Measurements from ENCODE around the gene SARNP. TPM values are rescaled to one million over a fixed set of nuclear protein-coding genes. Genes with fewer than 3 reads are reported as not detected.
"Not testable (repeated sequence)": the region's sequence is repeated elsewhere in the genome, so short reads cannot be mapped to it uniquely, and the experiment has no call there.

The SARNP gene
- 10 to 100 TPM; 47.7 to 49.4 TPM for total RNA-seq
- 100 to 1,000 TPM in 1 of 2 donors, 10 to 100 TPM in 1; 90.2 to 122 TPM for polyA plus RNA-seq

- DNase-seq = peak; percentile 95 to 100 (median 99)
- Histone ChIP-seq H3K9me3 (ENCODE audit: control insufficient read depth in 1 of 2, low read length in 2 of 2) (no peaks in the 10 kb centered on the region), H3K27ac (ENCODE audit: low read depth, low read length) (peak within 1 kb of the TSS; percentile 88), H3K4me3 (ENCODE audit: low read length in 2 of 2) (peak within 1 kb of the TSS; percentile 76 to 96), H3K27me3 (ENCODE audit: insufficient read depth, low read length) (no peaks in the 10 kb centered on the region), H3K4me1 (ENCODE audit: insufficient read depth, low read length) (peaks cover 51% of the 10 kb centered on the region), H3K36me3 (ENCODE audit: insufficient read depth, low read length) (peaks cover 42% of the 10 kb centered on the region)
- ChIA-PET CTCF (ENCODE audit: partially characterized antibody) (interaction anchor here (0.6 to 4.6 kb wide), 22 partner anchors 7 to 212 kb away, joined by 3 to 39 read pairs (median 4); partner anchors contain the start of genes DGKA, DNAJC14, PYM1 and RAB5B), POLR2A (ENCODE audit: partially characterized antibody) (interaction anchor here (0.7 to 7.5 kb wide), 33 partner anchors 11 to 832 kb away, joined by 3 to 210 read pairs (median 5); partner anchors contain the start of genes BLOC1S1, CNPY2, DGKA and DNAJC14)
- Mint-ChIP-seq H3K36me3 (peaks cover 24 to 47% of the 10 kb centered on the region in 2 donors), H3K27me3 (no peaks in the 10 kb centered on the region), H3K9me3 (no peaks in the 10 kb centered on the region), H3K4me1 (peaks cover 23 to 36% (median 25%) of the 10 kb centered on the region in 4 donors), H3K27ac (no peak within 1 kb of the TSS), H3K4me3 (no peak within 1 kb of the TSS)
- intact Hi-C loops (cut with micrococcal nuclease) = loop anchor here (1.0 to 10.0 kb wide), 10 partner anchors 12 to 833 kb away; partner anchors contain the start of genes DNAJC14, GDF11, PA2G4 and PYM1
These were observed at the start of gene SARNP, which contains the start of gene ORMDL2 for GRCh38 chr12:55817345-55818139. TSS of gene SARNP (minus strand) at chr12:55817724. CDS start at chr12:55817701, 23 bp downstream. TSS of gene ORMDL2 (plus strand) at chr12:55818041. CDS start at chr12:55819000, 959 bp downstream.

- DNase-seq; intact Hi-C loops (cut with micrococcal nuclease); H3K4me3 Mint-ChIP-seq; H3K27ac ChIP-seq (ENCODE audit: low read depth, low read length); CTCF ChIA-PET (ENCODE audit: partially characterized antibody); H3K27me3 Mint-ChIP-seq; H3K27ac Mint-ChIP-seq; H3K36me3 Mint-ChIP-seq; POLR2A ChIA-PET (ENCODE audit: partially characterized antibody); H3K9me3 ChIP-seq (ENCODE audit: control insufficient read depth in 1 of 2, low read length in 2 of 2); H3K4me1 Mint-ChIP-seq; H3K27me3 ChIP-seq (ENCODE audit: insufficient read depth, low read length); H3K36me3 ChIP-seq (ENCODE audit: insufficient read depth, low read length); H3K4me1 ChIP-seq (ENCODE audit: insufficient read depth, low read length); H3K4me3 ChIP-seq (ENCODE audit: low read length in 2 of 2): not testable (repeated sequence)
- H3K9me3 Mint-ChIP-seq = peaks cover 0 to 22% (median 7%) of the 10 kb centered on the region in 8 donors
These were observed 49.0 kb upstream of the SARNP start for GRCh38 chr12:55866454-55867004.

- no peaks in the 10 kb centered on the region for H3K27me3 ChIP-seq (ENCODE audit: insufficient read depth, low read length)
- ChIA-PET CTCF (ENCODE audit: partially characterized antibody) (interaction anchor here (1.1 kb wide), 1 partner anchor 73 kb away, joined by 3 read pairs; no protein-coding TSS in a partner anchor), POLR2A (ENCODE audit: partially characterized antibody) (no interaction called here)
- H3K36me3 ChIP-seq (ENCODE audit: insufficient read depth, low read length) = no peaks in the 10 kb centered on the region
- Mint-ChIP-seq H3K27me3 (no peaks in the 10 kb centered on the region), H3K9me3 (peaks cover 0 to 22% (median 7%) of the 10 kb centered on the region in 8 donors), H3K27ac (no peak overlapping the region), H3K36me3 (no peaks in the 10 kb centered on the region), H3K4me3 (peak overlapping the region in 1 of 8 donors; percentile 21), H3K4me1 (no peaks in the 10 kb centered on the region)
- H3K4me3 ChIP-seq (ENCODE audit: low read length in 2 of 2) = no peak overlapping the region
- H3K9me3 ChIP-seq (ENCODE audit: control insufficient read depth in 1 of 2, low read length in 2 of 2) = no peaks in the 10 kb centered on the region
- H3K27ac ChIP-seq (ENCODE audit: low read depth, low read length) = no peak overlapping the region
- intact Hi-C loops (cut with micrococcal nuclease) = no loop called here
- no peaks in the 10 kb centered on the region for H3K4me1 ChIP-seq (ENCODE audit: insufficient read depth, low read length)
- no peak for DNase-seq
These were observed 47.8 kb upstream of the SARNP start for GRCh38 chr12:55865327-55865726.

- H3K9me3 ChIP-seq (ENCODE audit: control insufficient read depth in 1 of 2, low read length in 2 of 2); H3K27me3 ChIP-seq (ENCODE audit: insufficient read depth, low read length); H3K4me3 Mint-ChIP-seq; H3K27ac ChIP-seq (ENCODE audit: low read depth, low read length); H3K4me3 ChIP-seq (ENCODE audit: low read length in 2 of 2); H3K27me3 Mint-ChIP-seq; CTCF ChIA-PET (ENCODE audit: partially characterized antibody); H3K27ac Mint-ChIP-seq; H3K36me3 ChIP-seq (ENCODE audit: insufficient read depth, low read length); DNase-seq; H3K4me1 Mint-ChIP-seq; H3K4me1 ChIP-seq (ENCODE audit: insufficient read depth, low read length); intact Hi-C loops (cut with micrococcal nuclease); H3K36me3 Mint-ChIP-seq: not testable (repeated sequence)
- peaks cover 0 to 22% (median 7%) of the 10 kb centered on the region in 8 donors for H3K9me3 Mint-ChIP-seq
- POLR2A ChIA-PET (ENCODE audit: partially characterized antibody) = interaction anchor here (0.6 to 1.1 kb wide), 2 partner anchors 45 to 1248 kb away, joined by 3 to 4 read pairs; partner anchors contain the start of genes ORMDL2 and SARNP
These were observed 45.4 kb upstream of the SARNP start for GRCh38 chr12:55862931-55863330.

GRCh38 chr12:55862286-55862685 lies 44.8 kb upstream of the SARNP start:
- ChIA-PET CTCF (ENCODE audit: partially characterized antibody) (no interaction called here), POLR2A (ENCODE audit: partially characterized antibody) (interaction anchor here (0.5 to 1.1 kb wide), 2 partner anchors 34 to 45 kb away, joined by 3 to 4 read pairs; partner anchors contain the start of genes ORMDL2 and SARNP)
- Mint-ChIP-seq H3K4me1 (no peaks in the 10 kb centered on the region), H3K4me3 (no peak overlapping the region), H3K36me3 (no peaks in the 10 kb centered on the region), H3K9me3 (peaks cover 0 to 18% (median 7%) of the 10 kb centered on the region in 8 donors), H3K27me3 (no peaks in the 10 kb centered on the region), H3K27ac (no peak overlapping the region)
- Histone ChIP-seq H3K27ac (ENCODE audit: low read depth, low read length) (no peak overlapping the region), H3K4me1 (ENCODE audit: insufficient read depth, low read length) (no peaks in the 10 kb centered on the region), H3K27me3 (ENCODE audit: insufficient read depth, low read length) (no peaks in the 10 kb centered on the region), H3K36me3 (ENCODE audit: insufficient read depth, low read length) (no peaks in the 10 kb centered on the region), H3K4me3 (ENCODE audit: low read length in 2 of 2) (no peak overlapping the region), H3K9me3 (ENCODE audit: control insufficient read depth in 1 of 2, low read length in 2 of 2) (no peaks in the 10 kb centered on the region)
- DNase-seq = no peak
- intact Hi-C loops (cut with micrococcal nuclease) = no loop called here

- no peak overlapping the region for H3K4me3 Mint-ChIP-seq
- ChIA-PET POLR2A (ENCODE audit: partially characterized antibody) (interaction anchor here (1.1 kb wide), 1 partner anchor 44 kb away, joined by 4 read pairs; the partner anchor contains the start of genes ORMDL2 and SARNP), CTCF (ENCODE audit: partially characterized antibody) (no interaction called here)
- H3K36me3 Mint-ChIP-seq = no peaks in the 10 kb centered on the region
- no peaks in the 10 kb centered on the region for H3K27me3 ChIP-seq (ENCODE audit: insufficient read depth, low read length)
- DNase-seq = no peak
- H3K9me3 ChIP-seq (ENCODE audit: control insufficient read depth in 1 of 2, low read length in 2 of 2) = no peaks in the 10 kb centered on the region
- intact Hi-C loops (cut with micrococcal nuclease) = no loop called here
- no peak overlapping the region for H3K4me3 ChIP-seq (ENCODE audit: low read length in 2 of 2)
- H3K36me3 ChIP-seq (ENCODE audit: insufficient read depth, low read length) = no peaks in the 10 kb centered on the region
- no peak overlapping the region for H3K27ac Mint-ChIP-seq
- H3K27ac ChIP-seq (ENCODE audit: low read depth, low read length) = no peak overlapping the region
- no peaks in the 10 kb centered on the region for H3K4me1 Mint-ChIP-seq
- H3K27me3 Mint-ChIP-seq = no peaks in the 10 kb centered on the region
- peaks cover 0 to 14% (median 7%) of the 10 kb centered on the region in 8 donors for H3K9me3 Mint-ChIP-seq
- H3K4me1 ChIP-seq (ENCODE audit: insufficient read depth, low read length) = no peaks in the 10 kb centered on the region
These were observed 44.3 kb upstream of the SARNP start for GRCh38 chr12:55861871-55862270.

GRCh38 chr12:55861396-55861795 lies 43.9 kb upstream of the SARNP start:
- POLR2A ChIA-PET (ENCODE audit: partially characterized antibody) = no interaction called here
- intact Hi-C loops (cut with micrococcal nuclease) = no loop called here
- no peaks in the 10 kb centered on the region for H3K36me3 ChIP-seq (ENCODE audit: insufficient read depth, low read length)

More at GRCh38 chr12:55861396-55861795, 43.9 kb upstream of the SARNP start:
- Histone ChIP-seq H3K27ac (ENCODE audit: low read depth, low read length) (no peak overlapping the region), H3K4me3 (ENCODE audit: low read length in 2 of 2) (no peak overlapping the region), H3K9me3 (ENCODE audit: control insufficient read depth in 1 of 2, low read length in 2 of 2) (no peaks in the 10 kb centered on the region), H3K4me1 (ENCODE audit: insufficient read depth, low read length) (no peaks in the 10 kb centered on the region), H3K27me3 (ENCODE audit: insufficient read depth, low read length) (no peaks in the 10 kb centered on the region)
- DNase-seq = no peak
- H3K27ac Mint-ChIP-seq = no peak overlapping the region
- peaks cover 0 to 13% (median 7%) of the 10 kb centered on the region in 8 donors for H3K9me3 Mint-ChIP-seq
- no peaks in the 10 kb centered on the region for H3K36me3 Mint-ChIP-seq
- no peaks in the 10 kb centered on the region for H3K4me1 Mint-ChIP-seq
- H3K4me3 Mint-ChIP-seq = no peak overlapping the region
- no peaks in the 10 kb centered on the region for H3K27me3 Mint-ChIP-seq
- CTCF ChIA-PET (ENCODE audit: partially characterized antibody) = no interaction called here

Measured in CD4-positive, alpha-beta memory T cell (primary cell).